ENCODE measurements around the gene RAD51B. TPM values are rescaled to one million over a fixed set of nuclear protein-coding genes. Genes with fewer than 3 reads are reported as not detected.
"Not testable (repeated sequence)": the region's sequence is repeated elsewhere in the genome, so short reads cannot be mapped to it uniquely, and the experiment has no call there.

The RAD51B gene
- total RNA-seq, 5 donors from 2014 or later (not counting 1 experiment from before 2014, with no cell fraction given), result 25.4 to 47.9 (median 30.0) TPM

GRCh38 chr14:67963960-67964812 is 144.6 kb downstream of the RAD51B start:
- no peak overlapping the region for H3K27ac ChIP-seq (ENCODE audit: low read length)
- Mint-ChIP-seq H3K4me3 (no peak overlapping the region), H3K36me3 (peaks cover 50% of the 10 kb centered on the region), H3K9me3 (peaks cover 2 to 8% (median 7%) of the 10 kb centered on the region in 3 donors), H3K4me1 (peaks cover 0 to 7% (median 0%) of the 10 kb centered on the region in 3 donors), H3K27ac (no peak overlapping the region), H3K27me3 (no peaks in the 10 kb centered on the region)
- ATAC-seq (replicated peaks in 1 of 4), result no peak
- POLR2A ChIA-PET, result no interaction called here
- no peak overlapping the region for H3K4me3 ChIP-seq (ENCODE audit: control insufficient read depth in 1 of 2, extremely low read depth in 1 of 2, low read length in 1 of 2)
- no peaks in the 10 kb centered on the region for H3K36me3 ChIP-seq (ENCODE audit: control insufficient read depth in 2 of 2, extremely low read depth in 1 of 2, insufficient read depth in 1 of 2, low read length in 1 of 2)
- H3K9me3 ChIP-seq, result no peaks in the 10 kb centered on the region
- no peak for DNase-seq
- no peaks in the 10 kb centered on the region for H3K4me1 ChIP-seq (ENCODE audit: control insufficient read depth in 1 of 2, extremely low read depth in 1 of 2, insufficient read depth in 2 of 2, low read length in 2 of 2)
- CTCF ChIA-PET, result no interaction called here
- WGBS (ENCODE audit: insufficient coverage), result no CpG with 5 or more reads among the region's 6 CpGs
- no peaks in the 10 kb centered on the region for H3K27me3 ChIP-seq (replicated peaks in 1 of 2; ENCODE audit: control insufficient read depth in 2 of 2, extremely low read depth in 1 of 2, insufficient read depth in 2 of 2, low read length in 1 of 2)

GRCh38 chr14:67965696-67966095 is 146.1 kb downstream of the RAD51B start:
- no peaks in the 10 kb centered on the region for H3K36me3 ChIP-seq (ENCODE audit: control insufficient read depth in 2 of 2, extremely low read depth in 1 of 2, insufficient read depth in 1 of 2, low read length in 1 of 2)
- no peaks in the 10 kb centered on the region for H3K4me1 ChIP-seq (ENCODE audit: control insufficient read depth in 1 of 2, extremely low read depth in 1 of 2, insufficient read depth in 2 of 2, low read length in 2 of 2)
- no peaks in the 10 kb centered on the region for H3K9me3 ChIP-seq
- CTCF ChIA-PET, result interaction anchor here in 1 of 2 donors (0.9 kb wide), 1 partner anchor 282 kb away, joined by 3 read pairs; no protein-coding TSS in a partner anchor
- POLR2A ChIA-PET, result no interaction called here
- no peak for ATAC-seq (replicated peaks in 1 of 4)
- DNase-seq, result no peak
- H3K27ac ChIP-seq (ENCODE audit: low read length), result no peak overlapping the region
- H3K27me3 ChIP-seq (replicated peaks in 1 of 2; ENCODE audit: control insufficient read depth in 2 of 2, extremely low read depth in 1 of 2, insufficient read depth in 2 of 2, low read length in 1 of 2), result no peaks in the 10 kb centered on the region
- Mint-ChIP-seq H3K27me3 (no peaks in the 10 kb centered on the region), H3K27ac (no peak overlapping the region), H3K36me3 (peaks cover 51% of the 10 kb centered on the region), H3K9me3 (peaks cover 2 to 8% (median 7%) of the 10 kb centered on the region in 3 donors), H3K4me3 (no peak overlapping the region), H3K4me1 (peaks cover 0 to 7% (median 0%) of the 10 kb centered on the region in 3 donors)
- 100% methylated on average over 2 of the region's 3 CpGs for WGBS (ENCODE audit: insufficient coverage)
- no peak overlapping the region for H3K4me3 ChIP-seq (ENCODE audit: control insufficient read depth in 1 of 2, extremely low read depth in 1 of 2, low read length in 1 of 2)

- H3K4me3 ChIP-seq (ENCODE audit: control insufficient read depth in 1 of 2, extremely low read depth in 1 of 2, low read length in 1 of 2), result no peak overlapping the region
- H3K9me3 Mint-ChIP-seq, result peaks cover 2 to 8% (median 7%) of the 10 kb centered on the region in 3 donors
- ChIA-PET POLR2A (no interaction called here), CTCF (no interaction called here)
- no peaks in the 10 kb centered on the region for H3K27me3 ChIP-seq (replicated peaks in 1 of 2; ENCODE audit: control insufficient read depth in 2 of 2, extremely low read depth in 1 of 2, insufficient read depth in 2 of 2, low read length in 1 of 2)
- no peaks in the 10 kb centered on the region for H3K27me3 Mint-ChIP-seq
- no peak overlapping the region for H3K27ac ChIP-seq (ENCODE audit: low read length)
- no peaks in the 10 kb centered on the region for H3K9me3 ChIP-seq
- peaks cover 50% of the 10 kb centered on the region for H3K36me3 Mint-ChIP-seq
- 80% methylated on average over 1 of the region's 1 CpG for WGBS (ENCODE audit: insufficient coverage)
- no peaks in the 10 kb centered on the region for H3K36me3 ChIP-seq (ENCODE audit: control insufficient read depth in 2 of 2, extremely low read depth in 1 of 2, insufficient read depth in 1 of 2, low read length in 1 of 2)
- ATAC-seq (replicated peaks in 1 of 4) (no peak), DNase-seq (no peak)
- no peak overlapping the region for H3K4me3 Mint-ChIP-seq
- H3K27ac Mint-ChIP-seq, result no peak overlapping the region
- H3K4me1 Mint-ChIP-seq, result peaks cover 0 to 2% (median 0%) of the 10 kb centered on the region in 3 donors
- H3K4me1 ChIP-seq (ENCODE audit: control insufficient read depth in 1 of 2, extremely low read depth in 1 of 2, insufficient read depth in 2 of 2, low read length in 2 of 2), result no peaks in the 10 kb centered on the region
Measured at GRCh38 chr14:67967206-67967605, 147.6 kb downstream of the RAD51B start.

GRCh38 chr14:67967970-67968369 is 148.4 kb downstream of the RAD51B start:
- H3K4me3 Mint-ChIP-seq; H3K27me3 Mint-ChIP-seq; CTCF ChIA-PET; H3K4me1 Mint-ChIP-seq; POLR2A ChIA-PET; H3K36me3 ChIP-seq (ENCODE audit: control insufficient read depth in 2 of 2, extremely low read depth in 1 of 2, insufficient read depth in 1 of 2, low read length in 1 of 2); ATAC-seq (replicated peaks in 1 of 4); DNase-seq; H3K27ac ChIP-seq (ENCODE audit: low read length); H3K27ac Mint-ChIP-seq; H3K4me1 ChIP-seq (ENCODE audit: control insufficient read depth in 1 of 2, extremely low read depth in 1 of 2, insufficient read depth in 2 of 2, low read length in 2 of 2); H3K9me3 ChIP-seq; H3K27me3 ChIP-seq (replicated peaks in 1 of 2; ENCODE audit: control insufficient read depth in 2 of 2, extremely low read depth in 1 of 2, insufficient read depth in 2 of 2, low read length in 1 of 2); H3K4me3 ChIP-seq (ENCODE audit: control insufficient read depth in 1 of 2, extremely low read depth in 1 of 2, low read length in 1 of 2); H3K9me3 Mint-ChIP-seq: not testable (repeated sequence)
- WGBS (ENCODE audit: insufficient coverage), result 91% methylated on average over 2 of the region's 2 CpGs
- H3K36me3 Mint-ChIP-seq, result peaks cover 48% of the 10 kb centered on the region

GRCh38 chr14:67970923-67971322 is 151.3 kb downstream of the RAD51B start:
- peaks cover 0 to 8% (median 2%) of the 10 kb centered on the region in 3 donors for H3K9me3 Mint-ChIP-seq
- POLR2A ChIA-PET, result no interaction called here
- H3K4me3 Mint-ChIP-seq, result no peak overlapping the region
- H3K36me3 ChIP-seq (ENCODE audit: control insufficient read depth in 2 of 2, extremely low read depth in 1 of 2, insufficient read depth in 1 of 2, low read length in 1 of 2), result no peaks in the 10 kb centered on the region
- H3K27ac Mint-ChIP-seq, result no peak overlapping the region
- DNase-seq (no peak), ATAC-seq (replicated peaks in 1 of 4) (no peak)
- H3K4me3 ChIP-seq (ENCODE audit: control insufficient read depth in 1 of 2, extremely low read depth in 1 of 2, low read length in 1 of 2), result no peak overlapping the region
- H3K9me3 ChIP-seq, result no peaks in the 10 kb centered on the region
- no peaks in the 10 kb centered on the region for H3K27me3 ChIP-seq (replicated peaks in 1 of 2; ENCODE audit: control insufficient read depth in 2 of 2, extremely low read depth in 1 of 2, insufficient read depth in 2 of 2, low read length in 1 of 2)
- peaks cover 36% of the 10 kb centered on the region for H3K36me3 Mint-ChIP-seq
- CTCF ChIA-PET, result no interaction called here
- no peaks in the 10 kb centered on the region for H3K4me1 ChIP-seq (ENCODE audit: control insufficient read depth in 1 of 2, extremely low read depth in 1 of 2, insufficient read depth in 2 of 2, low read length in 2 of 2)
- no CpG with 5 or more reads among the region's 4 CpGs for WGBS (ENCODE audit: insufficient coverage)
- no peak overlapping the region for H3K27ac ChIP-seq (ENCODE audit: low read length)
- no peaks in the 10 kb centered on the region for H3K27me3 Mint-ChIP-seq
- no peaks in the 10 kb centered on the region for H3K4me1 Mint-ChIP-seq

GRCh38 chr14:67971627-67972625 is 152.3 kb downstream of the RAD51B start:
- no peak overlapping the region for H3K4me3 Mint-ChIP-seq
- no peaks in the 10 kb centered on the region for H3K4me1 Mint-ChIP-seq
- no peaks in the 10 kb centered on the region for H3K4me1 ChIP-seq (ENCODE audit: control insufficient read depth in 1 of 2, extremely low read depth in 1 of 2, insufficient read depth in 2 of 2, low read length in 2 of 2)
- no peaks in the 10 kb centered on the region for H3K9me3 ChIP-seq
- H3K27ac Mint-ChIP-seq, result no peak overlapping the region
- H3K4me3 ChIP-seq (ENCODE audit: control insufficient read depth in 1 of 2, extremely low read depth in 1 of 2, low read length in 1 of 2), result no peak overlapping the region
- H3K27ac ChIP-seq (ENCODE audit: low read length), result no peak overlapping the region
- WGBS (ENCODE audit: insufficient coverage), result no CpG with 5 or more reads among the region's 4 CpGs
- H3K9me3 Mint-ChIP-seq, result peaks cover 0 to 5% (median 0%) of the 10 kb centered on the region in 3 donors
- no peak for DNase-seq
- no peaks in the 10 kb centered on the region for H3K36me3 ChIP-seq (ENCODE audit: control insufficient read depth in 2 of 2, extremely low read depth in 1 of 2, insufficient read depth in 1 of 2, low read length in 1 of 2)
- peaks cover 31% of the 10 kb centered on the region for H3K36me3 Mint-ChIP-seq
- H3K27me3 ChIP-seq (replicated peaks in 1 of 2; ENCODE audit: control insufficient read depth in 2 of 2, extremely low read depth in 1 of 2, insufficient read depth in 2 of 2, low read length in 1 of 2), result no peaks in the 10 kb centered on the region
- ChIA-PET POLR2A (no interaction called here), CTCF (no interaction called here)
- no peak for ATAC-seq (replicated peaks in 1 of 4)
- H3K27me3 Mint-ChIP-seq, result no peaks in the 10 kb centered on the region
